Transverse colon (tissue), 4 donors: ENCODE measurements around the gene NSMF.

ENCODE experiments used
- CTCF ChIP-seq, 5 experiments: fragments of 200-600 bp in 3 of 5; fragments of 450-650 bp in 2 of 5; sonication (generic) in 3 of 5; IDR thresholded peaks; 1 replicate in 2 of 5; 2 replicates in 3 of 5; pipeline ENCODE4 v1.5.1; 2016 to 2017; ENCODE audit warnings: antibody characterized with exemption in 5 of 5, inconsistent platforms in 3 of 5, mild to moderate bottlenecking in 2 of 5, moderate library complexity in 1 of 5
- EP300 ChIP-seq: sonication (generic); formaldehyde crosslinking; IDR thresholded peaks from one replicate; pipeline ENCODE4 v1.6.1; 2017; ENCODE audit warnings: antibody characterized with exemption, low read depth
- POLR2A ChIP-seq: fragments of 450-650 bp; IDR thresholded peaks from one replicate; pipeline ENCODE4 v1.6.1; 2016; ENCODE audit warnings: antibody characterized with exemption, mild to moderate bottlenecking, moderate library complexity
- POLR2AphosphoS5 ChIP-seq, 3 donors: sonication (generic); formaldehyde crosslinking; IDR thresholded peaks; one replicate each; pipeline ENCODE4 v1.6.1; 2016; ENCODE audit warnings: antibody characterized with exemption in 3 of 3

- no peak for TF ChIP-seq CTCF (IDR thresholded peaks at IDR 0.05)
- TF ChIP-seq POLR2A = no peak
- TF ChIP-seq EP300 = no peak
- TF ChIP-seq POLR2AphosphoS5 (IDR thresholded peaks at IDR 0.05) = peak; percentile 32 to 86 (median 82)
Measured at GRCh38 chr9:137459152-137459600, at the start of gene NSMF.
